NOMO-1 (cell line): ENCODE measurements around the gene MX2.
"Not testable (repeated sequence)": the region's sequence is repeated elsewhere in the genome, so short reads cannot be mapped to it uniquely, and the experiment has no call there.

Experiments used
- DNase-seq, 2 experiments: peaks; one replicate each; lab custom pipeline; 2025; ENCODE audit not compliant: unreplicated experiment in 2 of 2; lab: John Stamatoyannopoulos, UW

The MX2 gene

GRCh38 chr21:41338455-41338854 is 23.4 kb upstream of the MX2 start:
- DNase-seq: no peak

GRCh38 chr21:41342035-41342434 is 19.8 kb upstream of the MX2 start:
- DNase-seq: no peak

GRCh38 chr21:41344146-41344545 is 17.7 kb upstream of the MX2 start:
- no peak for DNase-seq

- DNase-seq: no peak
These were observed 16.5 kb upstream of the MX2 start for GRCh38 chr21:41345356-41345755.

- DNase-seq: no peak
These were observed 15.7 kb upstream of the MX2 start for GRCh38 chr21:41345934-41346685.

GRCh38 chr21:41346758-41347157 is 15.1 kb upstream of the MX2 start:
- no peak for DNase-seq

- DNase-seq: no peak
These were observed 13.4 kb upstream of the MX2 start for GRCh38 chr21:41348434-41348833.

- DNase-seq: no peak
These were observed 12.7 kb upstream of the MX2 start for GRCh38 chr21:41349126-41349525.

GRCh38 chr21:41349619-41350390 is 12.0 kb upstream of the MX2 start:
- DNase-seq: no peak

GRCh38 chr21:41350436-41351155 is 11.2 kb upstream of the MX2 start:
- DNase-seq: no peak

GRCh38 chr21:41357546-41357945 is 4.3 kb upstream of the MX2 start:
- DNase-seq: no peak

- no peak for DNase-seq
These were observed 3.3 kb upstream of the MX2 start for GRCh38 chr21:41358193-41359166.

- DNase-seq: no peak
These were observed 2.5 kb upstream of the MX2 start for GRCh38 chr21:41359286-41359685.

GRCh38 chr21:41359754-41360071 is 2.1 kb upstream of the MX2 start:
- not testable (repeated sequence) for DNase-seq

- no peak for DNase-seq
These were observed 1.6 kb upstream of the MX2 start for GRCh38 chr21:41360072-41360821.

GRCh38 chr21:41361053-41361785 is 608 bp upstream of the MX2 start:
- DNase-seq: no peak

GRCh38 chr21:41362605-41363369 is 960 bp downstream of the MX2 start:
- DNase-seq: no peak
